ENCODE measurements around the gene RAMP2.
A peak's percentile ranks its signal among the peaks of the same experiment; 100 is the strongest.

The RAMP2 gene

DNA sequence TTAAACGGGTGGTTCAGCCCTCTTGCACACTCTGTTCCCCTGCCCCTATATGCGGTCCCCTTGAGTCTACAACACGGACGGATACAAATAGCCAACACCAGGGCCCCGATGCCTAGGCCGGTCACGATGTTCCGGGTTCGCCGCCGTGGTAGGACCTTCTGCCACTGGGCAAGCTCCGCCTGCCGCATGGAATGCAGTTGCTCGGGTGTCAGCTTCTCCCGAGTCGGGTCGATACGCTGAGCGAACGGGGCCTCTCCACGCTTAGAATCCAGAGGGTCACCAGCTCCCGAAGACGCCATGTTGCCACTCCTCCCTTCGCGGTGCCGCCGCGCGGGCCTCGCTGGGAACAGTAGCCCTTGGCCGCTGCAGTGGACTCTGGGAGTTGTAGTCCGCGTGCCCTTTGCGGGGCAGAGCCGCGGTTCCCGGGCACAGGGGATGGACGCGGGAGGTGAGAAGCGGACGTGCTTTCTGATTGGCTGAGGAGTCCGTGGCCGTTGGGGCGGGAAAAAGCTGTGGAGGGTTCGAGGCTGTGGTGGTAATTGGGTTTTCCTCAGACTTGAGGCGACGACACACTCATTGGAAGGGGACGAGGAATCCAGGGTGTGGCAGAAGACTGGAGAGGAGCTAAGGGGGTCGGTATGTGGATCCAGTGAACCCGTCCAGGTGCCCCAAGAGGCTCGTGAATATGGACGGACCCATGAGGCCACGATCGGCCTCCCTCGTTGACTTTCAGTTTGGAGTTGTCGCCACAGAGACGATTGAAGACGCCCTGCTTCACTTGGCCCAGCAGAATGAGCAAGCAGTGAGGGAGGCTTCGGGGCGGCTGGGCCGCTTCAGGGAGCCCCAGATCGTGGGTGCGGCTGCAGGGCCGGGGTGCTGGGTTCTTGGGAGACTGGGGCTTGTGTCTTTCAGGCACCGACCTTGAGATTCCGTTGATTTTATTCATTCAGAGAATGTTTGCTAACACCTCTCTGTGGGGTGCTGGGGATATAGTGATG, 37.7 kb downstream of the RAMP2 start, which contains the start of the genes CNTD1 and COA3 (continued):
- TF ChIP-seq, protein P1, sequence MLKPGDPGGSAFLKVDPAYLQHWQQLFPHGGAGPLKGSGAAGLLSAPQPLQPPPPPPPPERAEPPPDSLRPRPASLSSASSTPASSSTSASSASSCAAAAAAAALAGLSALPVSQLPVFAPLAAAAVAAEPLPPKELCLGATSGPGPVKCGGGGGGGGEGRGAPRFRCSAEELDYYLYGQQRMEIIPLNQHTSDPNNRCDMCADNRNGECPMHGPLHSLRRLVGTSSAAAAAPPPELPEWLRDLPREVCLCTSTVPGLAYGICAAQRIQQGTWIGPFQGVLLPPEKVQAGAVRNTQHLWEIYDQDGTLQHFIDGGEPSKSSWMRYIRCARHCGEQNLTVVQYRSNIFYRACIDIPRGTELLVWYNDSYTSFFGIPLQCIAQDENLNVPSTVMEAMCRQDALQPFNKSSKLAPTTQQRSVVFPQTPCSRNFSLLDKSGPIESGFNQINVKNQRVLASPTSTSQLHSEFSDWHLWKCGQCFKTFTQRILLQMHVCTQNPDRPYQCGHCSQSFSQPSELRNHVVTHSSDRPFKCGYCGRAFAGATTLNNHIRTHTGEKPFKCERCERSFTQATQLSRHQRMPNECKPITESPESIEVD (tag by site-specific recombination; IDR thresholded peaks at IDR 0.05) = no peak
- TF ChIP-seq ZNF791 (tag by site-specific recombination; IDR thresholded peaks at IDR 0.05) (no peak), ZNF169 (tag by site-specific recombination; IDR thresholded peaks at IDR 0.05) (no peak), ZBTB17 (tag by site-specific recombination; IDR thresholded peaks at IDR 0.05) (peak; percentile 92), ZNF221 (tag by site-specific recombination; IDR thresholded peaks at IDR 0.05; ENCODE audit: borderline replicate concordance) (no peak), HOXA7 (CRISPR knock-in tag; IDR thresholded peaks at IDR 0.05; ENCODE audit: borderline replicate concordance) (no peak), FEZF1 (tag by site-specific recombination; IDR thresholded peaks at IDR 0.05) (no peak), ZNF146 (tag by site-specific recombination; IDR thresholded peaks at IDR 0.05) (no peak), PRDM1 (tag by site-specific recombination; IDR thresholded peaks at IDR 0.05) (no peak), OVOL3 (tag by site-specific recombination; IDR thresholded peaks at IDR 0.05) (no peak), KLF8 (tag by site-specific recombination; IDR thresholded peaks at IDR 0.05) (0 out of 2 replicates have a peak, but pooled peaks have one; percentile 62), ZNF561 (tag by site-specific recombination; IDR thresholded peaks at IDR 0.05; ENCODE audit: borderline replicate concordance) (no peak; the same call in 1 of the 2 replicates), GLI4 (tag by site-specific recombination; IDR thresholded peaks at IDR 0.05) (no peak; the same call in 1 of the 2 replicates), ZNF501 (tag by site-specific recombination; IDR thresholded peaks at IDR 0.05) (peak; percentile 82), ZBTB49 (tag by site-specific recombination; IDR thresholded peaks at IDR 0.05; ENCODE audit: low read depth) (no peak), ZNF658 (tag by site-specific recombination; IDR thresholded peaks at IDR 0.05) (no peak), ZNF366 (tag by site-specific recombination; conservative IDR thresholded peaks at IDR 0.05) (0 out of 2 replicates have a peak, but pooled peaks have one; percentile 55), KLF9 (tag by site-specific recombination; IDR thresholded peaks at IDR 0.05; ENCODE audit: low read depth) (peak; percentile 63), ZNF324 (tag by site-specific recombination; IDR thresholded peaks at IDR 0.05) (no peak), KLF17 (tag by site-specific recombination; IDR thresholded peaks at IDR 0.05) (no peak), MEIS1 (CRISPR knock-in tag; IDR thresholded peaks at IDR 0.05; ENCODE audit: borderline replicate concordance) (no peak), ZSCAN23 (tag by site-specific recombination; IDR thresholded peaks at IDR 0.05) (no peak), ZNF26 (tag by site-specific recombination; IDR thresholded peaks at IDR 0.05) (no peak; the same call in 1 of the 2 replicates)
- TF ChIP-seq, protein P2, sequence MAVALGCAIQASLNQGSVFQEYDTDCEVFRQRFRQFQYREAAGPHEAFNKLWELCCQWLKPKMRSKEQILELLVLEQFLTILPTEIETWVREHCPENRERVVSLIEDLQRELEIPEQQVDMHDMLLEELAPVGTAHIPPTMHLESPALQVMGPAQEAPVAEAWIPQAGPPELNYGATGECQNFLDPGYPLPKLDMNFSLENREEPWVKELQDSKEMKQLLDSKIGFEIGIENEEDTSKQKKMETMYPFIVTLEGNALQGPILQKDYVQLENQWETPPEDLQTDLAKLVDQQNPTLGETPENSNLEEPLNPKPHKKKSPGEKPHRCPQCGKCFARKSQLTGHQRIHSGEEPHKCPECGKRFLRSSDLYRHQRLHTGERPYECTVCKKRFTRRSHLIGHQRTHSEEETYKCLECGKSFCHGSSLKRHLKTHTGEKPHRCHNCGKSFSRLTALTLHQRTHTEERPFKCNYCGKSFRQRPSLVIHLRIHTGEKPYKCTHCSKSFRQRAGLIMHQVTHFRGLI (tag by site-specific recombination; IDR thresholded peaks at IDR 0.05) = no peak
- TF ChIP-seq, protein P3, sequence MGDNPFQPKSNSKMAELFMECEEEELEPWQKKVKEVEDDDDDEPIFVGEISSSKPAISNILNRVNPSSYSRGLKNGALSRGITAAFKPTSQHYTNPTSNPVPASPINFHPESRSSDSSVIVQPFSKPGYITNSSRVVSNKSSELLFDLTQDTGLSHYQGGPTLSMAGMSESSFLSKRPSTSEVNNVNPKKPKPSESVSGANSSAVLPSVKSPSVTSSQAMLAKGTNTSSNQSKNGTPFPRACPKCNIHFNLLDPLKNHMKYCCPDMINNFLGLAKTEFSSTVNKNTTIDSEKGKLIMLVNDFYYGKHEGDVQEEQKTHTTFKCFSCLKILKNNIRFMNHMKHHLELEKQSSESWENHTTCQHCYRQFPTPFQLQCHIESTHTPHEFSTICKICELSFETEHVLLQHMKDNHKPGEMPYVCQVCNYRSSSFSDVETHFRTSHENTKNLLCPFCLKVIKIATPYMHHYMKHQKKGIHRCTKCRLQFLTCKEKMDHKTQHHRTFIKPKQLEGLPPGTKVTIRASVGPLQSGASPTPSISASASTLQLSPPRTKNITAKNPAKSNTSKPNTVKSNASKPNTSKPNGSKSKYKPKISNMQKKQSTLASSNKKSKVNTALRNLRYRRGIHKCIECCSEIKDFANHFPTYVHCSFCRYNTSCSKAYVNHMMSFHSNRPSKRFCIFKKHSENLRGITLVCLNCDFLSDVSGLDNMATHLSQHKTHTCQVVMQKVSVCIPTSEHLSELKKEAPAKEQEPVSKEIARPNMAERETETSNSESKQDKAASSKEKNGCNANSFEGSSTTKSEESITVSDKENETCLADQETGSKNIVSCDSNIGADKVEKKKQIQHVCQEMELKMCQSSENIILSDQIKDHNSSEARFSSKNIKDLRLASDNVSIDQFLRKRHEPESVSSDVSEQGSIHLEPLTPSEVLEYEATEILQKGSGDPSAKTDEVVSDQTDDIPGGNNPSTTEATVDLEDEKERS (tag by site-specific recombination; IDR thresholded peaks at IDR 0.05) = no peak

Data from HEK293 (cell line).